HG03175 (cell line): ENCODE measurements around the gene RDH8.

Source experiments
- ATAC-seq: cut with Tn5 transposase; IDR thresholded peaks from one replicate; pipeline ENCODE4 v1.9.1; 2021; ENCODE audit warnings: mild to moderate bottlenecking, moderate library complexity; ENCODE audit not compliant: unreplicated experiment

Gene RDH8

GRCh38 chr19:10036601-10037071 lies 23.4 kb downstream of the RDH8 start:
- ATAC-seq = no peak

- no peak for ATAC-seq
Observed at GRCh38 chr19:10037367-10037766, 24.1 kb downstream of the RDH8 start.

GRCh38 chr19:10037809-10038208 lies 24.5 kb downstream of the RDH8 start:
- ATAC-seq = no peak

- no peak for ATAC-seq
Observed at GRCh38 chr19:10043286-10043927, 30.1 kb downstream of the RDH8 start.

GRCh38 chr19:10044390-10044789 lies 31.1 kb downstream of the RDH8 start:
- no peak for ATAC-seq

- ATAC-seq = no peak
Observed at GRCh38 chr19:10045371-10045770, 32.1 kb downstream of the RDH8 start.

GRCh38 chr19:10049626-10050025 lies 36.3 kb downstream of the RDH8 start:
- ATAC-seq = no peak

GRCh38 chr19:10052602-10053360 lies 39.5 kb downstream of the RDH8 start:
- ATAC-seq = no peak

GRCh38 chr19:10061717-10062310 lies 48.5 kb downstream of the RDH8 start:
- no peak for ATAC-seq

- ATAC-seq = no peak
Observed at GRCh38 chr19:10068205-10068604, 54.9 kb downstream of the RDH8 start.

- no peak for ATAC-seq
Observed at GRCh38 chr19:10069046-10069445, 55.8 kb downstream of the RDH8 start.

- no peak for ATAC-seq
Observed at GRCh38 chr19:10070730-10071446, 57.6 kb downstream of the RDH8 start.
